ENCODE measurements around the gene PRDM16.
"Not testable (repeated sequence)": the region's sequence is repeated elsewhere in the genome, so short reads cannot be mapped to it uniquely, and the experiment has no call there.

The PRDM16 gene

DNA sequence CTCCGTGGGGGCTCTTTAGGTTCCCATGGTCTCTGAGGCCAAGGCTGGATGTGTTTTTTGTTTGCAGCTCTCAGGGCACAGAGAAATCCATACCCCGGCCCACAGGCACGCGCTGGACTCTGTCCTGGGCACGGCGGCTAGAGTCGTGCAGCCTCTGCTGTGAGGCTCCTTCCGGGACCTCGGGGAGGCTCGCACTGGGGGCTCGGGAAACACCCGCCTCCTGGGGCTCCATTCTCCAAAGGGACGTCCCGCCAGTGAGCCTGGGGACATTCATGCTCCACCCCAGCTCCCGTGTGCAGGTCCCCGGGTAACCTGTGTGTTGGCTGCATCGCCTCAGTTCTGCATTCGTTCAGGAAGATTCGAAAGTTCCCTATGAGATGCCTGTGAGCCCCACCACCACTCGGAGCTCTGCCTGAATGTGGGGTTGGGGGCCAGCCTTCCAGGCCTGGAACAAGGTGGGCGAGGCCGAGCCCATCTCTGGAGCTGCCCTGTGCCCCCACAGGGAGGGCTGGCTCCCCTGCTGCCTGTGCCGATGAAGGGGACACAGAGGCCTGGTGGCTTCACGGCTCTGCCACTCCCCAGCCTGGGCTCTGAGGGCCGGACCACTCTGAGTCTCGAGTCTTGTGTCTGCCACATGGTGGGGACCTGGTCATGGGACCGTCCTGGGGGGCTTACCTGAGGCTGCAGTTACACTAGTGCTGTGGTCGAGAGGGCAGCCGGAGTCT, 203.5 kb downstream of the PRDM16 start:
- no peak for DNase-seq

DNA sequence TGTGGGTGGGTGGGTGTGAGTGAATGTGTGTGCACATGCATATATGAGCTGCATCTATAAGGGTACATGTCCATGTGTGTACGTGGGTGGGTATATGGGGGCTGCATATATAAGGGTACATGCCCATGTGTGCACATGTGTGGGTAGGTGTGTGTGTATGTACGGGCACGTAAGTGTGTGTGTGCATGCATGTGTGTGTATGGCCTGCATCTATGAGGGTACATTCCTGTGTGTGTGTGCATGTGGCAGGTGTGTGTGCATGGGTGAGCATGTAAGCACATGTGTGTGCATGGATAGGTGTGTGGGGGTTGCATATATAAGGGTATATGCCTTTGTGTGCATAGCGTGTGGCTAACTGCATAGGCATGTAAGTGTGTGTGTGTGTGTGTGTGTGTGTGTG, 204.4 kb downstream of the PRDM16 start:
- no peak for DNase-seq

DNA sequence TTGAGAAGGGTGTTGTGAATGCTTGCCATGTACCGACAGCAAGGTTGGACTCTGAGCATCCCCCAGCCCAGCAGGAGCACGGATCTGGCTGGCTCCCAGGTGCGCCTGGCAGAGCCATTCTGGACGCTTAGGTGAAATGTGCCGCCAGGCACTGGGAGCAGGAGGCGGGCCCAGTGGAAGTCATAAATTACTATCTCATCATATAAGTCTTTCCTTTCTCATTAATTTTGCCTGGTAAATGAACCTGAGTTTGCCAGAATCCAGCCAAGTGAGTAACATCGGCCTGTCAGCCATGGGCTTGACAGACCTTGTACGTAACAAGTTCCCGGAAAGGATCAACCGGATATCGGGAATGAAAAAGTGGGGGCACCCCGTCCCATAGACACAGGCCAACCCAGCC, 206.0 kb downstream of the PRDM16 start:
- no peak for DNase-seq

DNA sequence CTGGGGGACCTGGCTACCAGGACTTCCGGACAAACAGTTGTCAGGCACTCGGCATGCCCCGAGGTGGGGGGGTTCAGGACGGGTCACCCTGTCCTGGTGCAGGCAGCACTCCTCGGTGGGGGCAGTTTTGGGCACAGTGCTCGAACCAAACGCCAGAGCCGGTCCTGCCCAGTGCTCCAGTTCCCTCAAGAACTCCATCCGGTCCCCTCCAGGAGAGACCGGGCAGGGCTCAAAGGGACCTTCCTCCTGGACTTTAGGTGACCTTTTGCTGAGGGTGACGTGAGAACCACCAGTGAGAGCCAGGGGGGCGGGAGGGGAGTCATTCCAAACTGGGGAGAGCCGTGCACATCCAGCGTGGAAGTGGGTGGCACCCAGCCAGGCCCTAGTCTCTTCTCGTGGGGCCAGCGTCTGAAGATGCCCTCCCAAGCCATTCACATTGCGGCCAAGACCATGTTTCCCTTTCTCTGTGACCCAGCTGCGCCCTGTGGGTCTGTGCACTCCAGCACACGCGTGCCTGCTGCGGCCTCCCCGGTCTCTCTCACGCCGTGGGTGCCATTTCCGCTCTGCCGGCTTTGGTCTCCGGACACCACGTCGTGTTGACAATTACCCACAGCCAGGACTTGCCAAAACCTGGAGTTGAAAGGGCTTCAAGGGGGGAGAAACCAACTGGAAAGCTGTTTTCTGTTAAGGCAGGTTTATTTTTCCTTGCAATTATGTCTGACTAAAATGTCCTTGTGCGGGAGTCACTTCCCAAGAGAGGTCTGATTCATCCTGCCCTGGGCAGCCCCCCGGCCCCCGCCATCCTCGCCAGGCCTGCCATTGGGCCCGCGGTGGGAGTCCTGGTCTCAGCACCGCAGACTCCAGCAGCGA, 206.7 kb downstream of the PRDM16 start:
- no peak for DNase-seq

DNA sequence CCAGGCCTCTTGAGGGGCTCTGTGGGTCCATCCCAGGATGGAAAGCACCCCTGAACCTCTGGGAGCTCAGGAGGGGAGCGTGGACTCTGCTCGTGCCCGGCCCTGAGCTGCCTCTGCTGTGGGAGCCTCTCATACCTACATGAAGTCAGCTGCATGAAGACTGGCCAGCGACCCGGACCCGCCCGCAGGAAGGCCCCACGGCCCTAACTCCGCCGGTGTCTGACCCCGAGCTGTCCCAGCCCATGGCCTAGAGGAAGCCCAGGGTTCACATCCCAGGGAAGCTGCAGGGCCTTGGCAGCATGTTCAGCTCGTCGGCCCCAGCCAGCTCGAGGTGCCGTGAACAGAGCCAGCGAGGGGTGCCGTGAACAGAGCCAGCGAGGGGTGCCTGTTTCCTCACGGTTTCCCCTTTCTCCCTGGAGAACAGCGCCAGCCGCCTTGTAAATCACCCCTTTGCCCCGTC, 207.4 kb downstream of the PRDM16 start:
- no peak for DNase-seq

DNA sequence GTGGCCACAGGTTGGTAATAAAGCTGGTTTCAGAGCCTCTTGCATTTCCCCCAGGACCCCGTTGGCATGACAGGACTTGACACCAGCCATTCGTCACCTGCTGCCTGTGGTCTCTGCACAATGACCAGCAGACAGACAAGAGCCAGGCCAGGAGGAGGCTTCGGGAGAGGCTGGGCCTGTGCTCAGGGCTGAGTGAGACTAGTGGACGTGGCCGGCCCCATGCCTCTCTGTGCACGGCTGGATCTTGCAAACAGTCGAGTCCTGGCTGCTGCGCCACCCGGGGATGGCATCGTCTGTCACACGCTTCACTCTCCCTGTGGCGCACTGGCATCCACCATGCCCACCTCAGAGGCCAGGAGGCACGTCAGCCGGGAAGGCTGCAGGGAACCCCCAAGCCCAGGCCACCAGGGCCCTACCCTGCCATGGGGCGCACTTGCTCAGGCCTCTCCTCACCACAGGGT, 208.0 kb downstream of the PRDM16 start:
- no peak for DNase-seq

DNA sequence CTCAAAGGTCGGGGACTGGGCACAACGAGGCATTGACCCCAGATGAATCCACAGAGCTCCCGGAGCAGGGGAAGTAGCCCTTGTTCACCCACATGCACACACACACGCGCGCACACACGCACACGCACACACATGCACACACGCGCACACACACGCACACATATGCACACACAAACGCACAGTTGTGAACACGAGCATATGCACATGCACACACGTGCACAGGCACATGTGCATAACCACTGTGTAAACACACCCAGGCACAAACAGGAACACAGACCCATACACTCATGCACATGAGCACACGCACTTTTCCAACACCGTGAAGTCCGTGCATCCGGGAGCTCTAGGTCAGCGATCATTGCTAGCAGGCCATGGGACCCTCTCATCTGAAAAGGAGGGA, 208.6 kb downstream of the PRDM16 start:
- no peak for DNase-seq

DNA sequence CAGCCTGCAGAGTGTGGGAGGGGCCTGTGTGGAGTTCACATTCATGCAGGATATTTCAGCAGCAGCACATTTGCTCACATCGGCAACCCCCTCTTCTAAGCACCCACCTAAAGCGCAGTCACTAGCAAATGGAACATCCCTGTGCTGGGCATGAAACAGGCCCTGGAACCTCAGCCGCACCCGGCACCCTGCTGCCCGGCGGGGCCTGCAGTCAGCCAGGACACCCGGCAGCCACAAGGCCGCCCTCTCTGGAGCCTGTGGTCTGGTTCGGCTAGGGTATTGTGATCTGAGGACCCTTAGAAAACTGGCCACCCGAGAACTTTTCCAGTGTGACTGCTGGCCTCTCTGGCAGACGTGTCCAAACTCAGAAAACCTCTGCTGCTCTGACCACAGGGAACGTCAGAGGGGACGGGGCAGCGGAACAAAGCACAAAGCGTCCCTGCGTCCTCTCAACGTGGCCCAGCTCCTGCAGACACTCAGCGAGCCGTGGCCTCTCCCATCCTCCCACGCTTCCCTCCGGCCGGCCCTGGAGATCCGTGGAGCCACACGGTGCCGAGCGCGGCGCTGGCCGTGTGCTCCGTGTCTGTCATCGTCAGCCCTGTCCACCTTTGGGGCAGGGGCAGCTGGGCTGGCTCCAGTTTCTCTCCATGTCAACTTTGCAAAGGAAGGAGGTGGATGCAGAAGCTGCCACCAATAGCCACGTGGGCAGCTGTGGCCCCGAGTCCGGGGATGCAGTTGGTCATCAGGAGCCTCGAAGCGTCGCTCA, 209.6 kb downstream of the PRDM16 start:
- DNase-seq = no peak

DNA sequence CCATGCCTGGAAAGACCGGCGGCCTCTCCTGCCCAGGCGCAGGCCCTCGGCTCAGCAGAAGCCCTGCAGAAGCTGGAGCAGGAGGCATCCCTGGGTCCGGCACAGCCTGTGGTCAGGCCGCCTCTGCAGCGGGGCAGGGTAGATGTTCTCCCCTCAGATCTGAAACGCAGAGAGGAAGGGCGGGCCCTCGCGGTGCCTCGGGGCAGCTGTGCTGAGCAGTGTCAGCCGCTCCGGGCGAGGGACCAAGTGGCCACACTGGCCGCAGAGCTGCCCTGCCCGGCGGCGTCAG, 210.1 kb downstream of the PRDM16 start:
- DNase-seq = no peak

DNA sequence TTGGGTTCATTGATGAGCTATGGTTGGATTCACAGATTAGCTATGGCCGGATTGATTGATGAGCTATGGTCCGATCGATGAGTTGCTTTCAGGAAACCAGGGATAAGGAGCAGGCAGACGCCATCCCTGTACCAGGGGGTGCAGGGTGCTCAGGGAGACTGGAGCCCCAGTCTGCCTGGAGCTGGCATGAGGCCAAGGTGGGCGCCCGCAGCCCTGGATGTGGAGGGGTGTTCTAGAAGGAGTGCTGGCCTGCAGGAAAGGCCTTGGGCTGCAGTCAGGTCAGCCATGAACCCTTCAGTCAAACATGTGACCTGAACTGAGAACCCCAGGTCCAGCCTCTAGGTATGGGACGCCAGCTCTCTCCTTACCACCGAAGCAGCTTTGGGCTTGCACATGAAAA, 212.7 kb downstream of the PRDM16 start:
- DNase-seq = no peak

DNA sequence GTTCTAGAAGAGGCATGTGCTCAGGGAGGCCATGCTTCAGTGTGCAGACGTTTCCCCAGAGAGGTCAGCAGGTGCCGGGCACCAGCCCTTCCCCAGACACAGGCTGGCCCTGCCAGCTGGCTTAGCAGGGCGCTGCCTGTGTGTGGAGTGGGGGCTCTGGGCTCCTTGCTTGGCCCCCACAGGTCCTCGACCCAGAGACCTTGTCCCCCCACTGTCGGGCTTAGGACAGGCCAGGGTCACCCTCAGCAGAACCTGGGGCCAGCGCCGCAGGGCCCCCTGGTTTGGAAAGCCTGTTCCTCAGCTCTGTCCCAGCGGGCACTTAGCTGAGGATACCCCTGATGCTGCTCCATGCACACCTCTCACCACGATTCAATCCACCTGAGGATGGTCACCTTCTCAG, 213.2 kb downstream of the PRDM16 start:
- DNase-seq = no peak

DNA sequence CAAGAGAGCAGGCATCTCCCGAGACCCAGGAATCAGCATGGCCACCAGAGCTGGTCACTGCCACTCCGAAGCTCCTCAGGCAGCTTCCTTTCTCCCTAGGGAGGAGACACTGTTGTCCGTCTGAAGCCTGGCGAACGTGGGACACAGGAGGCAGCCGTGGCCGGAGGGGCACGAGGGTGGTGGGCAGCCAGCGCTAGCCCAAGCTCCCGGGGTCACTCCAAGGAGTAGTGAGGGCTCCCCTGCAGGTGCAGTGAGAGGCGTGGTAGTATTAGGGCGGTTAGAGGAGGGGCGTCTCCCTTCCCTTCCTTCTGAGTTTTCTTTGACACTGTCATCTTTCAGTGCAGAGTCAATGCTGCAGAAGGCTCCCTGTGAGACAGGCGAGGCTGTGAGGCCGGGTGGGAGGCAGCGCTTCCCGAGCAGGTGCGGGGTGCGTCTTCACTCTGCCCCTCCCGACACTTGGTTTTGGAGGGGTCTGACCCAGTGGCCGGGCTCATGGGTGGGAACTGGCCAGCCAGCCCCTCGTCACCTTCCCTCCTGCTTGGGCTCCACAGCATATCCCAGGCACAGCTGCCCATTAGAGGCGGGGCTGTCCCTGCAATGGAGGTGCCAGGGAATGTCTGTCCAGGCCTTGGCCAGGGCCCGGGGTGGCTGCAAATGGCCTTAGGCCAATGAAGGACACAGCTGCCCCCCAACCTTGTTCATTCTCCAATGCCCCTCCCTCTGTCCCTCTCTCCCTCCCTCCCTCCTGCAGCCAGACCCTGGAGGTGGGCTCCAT, 213.8 kb downstream of the PRDM16 start:
- no peak for DNase-seq

DNA sequence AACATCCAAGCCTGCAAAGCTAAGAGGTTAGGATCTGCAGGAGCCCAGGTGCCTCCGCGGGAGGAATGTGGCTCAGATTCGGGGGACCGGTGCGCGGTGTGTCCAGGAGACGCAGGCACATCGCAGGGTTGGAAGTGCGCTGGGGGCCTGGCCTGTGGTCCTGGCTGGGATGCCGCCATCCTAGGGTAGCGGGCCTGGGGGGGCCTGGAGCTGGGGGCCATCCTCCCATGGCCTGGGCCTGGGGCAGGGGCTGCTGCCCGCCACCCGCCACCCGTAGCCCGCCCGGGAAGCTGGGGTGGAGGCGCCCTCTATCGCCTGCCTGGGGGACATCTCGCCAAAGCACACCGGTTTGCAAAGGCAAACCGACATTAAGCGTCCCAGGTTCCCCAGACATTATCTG, 214.8 kb downstream of the PRDM16 start:
- no peak for DNase-seq

DNA sequence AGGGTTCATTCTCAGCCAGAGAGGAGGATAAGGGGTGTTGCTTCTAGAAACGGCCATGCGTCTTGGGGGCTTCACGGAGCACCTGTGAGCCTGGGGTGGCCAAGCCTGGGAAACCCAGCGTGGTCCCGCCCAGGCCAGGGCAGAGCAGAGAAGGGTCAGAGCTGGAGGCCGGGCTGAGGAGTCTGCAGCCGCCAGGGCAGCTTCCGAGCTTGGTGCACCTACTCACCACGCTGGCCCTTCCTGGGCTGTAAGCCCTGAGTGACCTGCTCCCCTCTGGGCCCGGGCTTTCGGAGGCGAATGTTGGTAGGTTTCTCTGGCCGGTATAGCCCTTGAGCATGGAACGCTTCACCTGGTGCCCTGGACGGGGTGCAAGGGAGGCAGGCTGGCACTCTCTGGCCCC, 215.7 kb downstream of the PRDM16 start:
- DNase-seq = no peak

DNA sequence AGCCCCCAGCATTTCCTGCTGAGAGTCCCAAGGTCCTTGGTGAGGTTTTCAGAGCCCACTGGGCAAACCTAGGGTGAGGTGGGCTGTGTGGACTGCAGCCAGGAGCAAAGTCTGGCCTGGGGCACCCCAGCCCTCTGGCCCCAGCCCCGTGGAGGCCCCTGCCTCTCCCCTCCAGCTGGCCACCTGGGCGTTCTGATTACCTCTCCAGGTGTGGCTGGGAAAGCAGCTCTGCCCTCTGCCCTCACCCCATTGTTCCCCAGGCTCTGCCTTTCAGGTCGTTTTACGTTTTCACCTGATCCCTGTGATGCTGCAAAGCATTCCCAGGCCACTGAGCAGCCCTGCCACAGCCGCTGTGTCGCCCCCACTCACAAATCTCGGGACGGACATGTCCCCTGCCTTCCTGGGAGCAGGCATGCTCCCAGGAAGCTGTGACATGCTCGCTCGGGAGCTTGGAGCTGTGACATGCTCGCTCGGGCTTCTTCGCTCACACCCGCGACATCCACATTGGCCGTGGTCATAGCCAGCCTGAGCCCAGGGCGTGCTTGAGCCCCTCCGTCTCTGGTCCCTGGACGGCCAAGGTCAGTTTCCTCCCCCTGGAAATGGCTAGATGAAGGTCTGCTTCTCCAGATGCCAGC, 216.2 kb downstream of the PRDM16 start:
- DNase-seq = no peak

DNA sequence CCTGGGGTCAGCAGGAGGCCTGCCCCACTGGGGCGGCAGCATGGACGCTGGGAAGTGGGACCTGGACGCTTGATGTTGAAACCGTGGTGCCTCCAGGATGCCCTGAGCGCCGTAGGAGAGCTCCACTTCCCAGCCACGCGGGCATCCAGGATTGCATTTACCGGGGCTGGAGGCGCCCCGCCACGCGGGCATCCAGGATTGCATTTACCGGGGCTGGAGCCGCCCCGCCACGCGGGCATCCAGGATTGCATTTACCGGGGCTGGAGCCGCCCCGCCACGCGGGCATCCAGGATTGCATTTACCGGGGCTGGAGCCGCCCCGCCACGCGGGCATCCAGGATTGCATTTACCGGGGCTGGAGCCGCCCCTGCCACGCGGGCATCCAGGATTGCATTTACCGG, 218.1 kb downstream of the PRDM16 start:
- not testable (repeated sequence) for DNase-seq

DNA sequence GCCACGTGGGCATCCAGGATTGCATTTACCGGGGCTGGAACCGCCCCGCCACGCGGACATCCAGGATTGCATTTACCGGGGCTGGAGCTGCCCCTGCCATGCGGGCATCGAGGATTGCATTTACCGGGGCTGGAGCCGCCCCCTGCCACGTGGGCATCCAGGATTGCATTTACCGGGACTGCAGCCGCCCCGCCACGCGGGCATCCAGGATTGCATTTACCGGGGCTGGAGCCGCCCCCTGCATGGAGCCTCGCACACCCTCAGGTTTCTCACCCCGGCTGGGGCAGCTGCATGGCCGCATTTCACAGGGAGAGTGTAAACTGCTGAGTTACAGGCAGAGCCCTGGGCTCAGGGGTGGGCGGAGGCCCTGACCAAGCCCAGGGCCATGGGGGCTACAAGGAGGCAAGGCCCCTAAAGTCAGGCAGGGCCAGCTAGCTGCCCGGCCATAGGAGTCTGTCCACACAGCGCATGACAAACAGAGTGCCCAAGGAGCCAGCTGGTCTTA, 218.7 kb downstream of the PRDM16 start:
- no peak for DNase-seq

DNA sequence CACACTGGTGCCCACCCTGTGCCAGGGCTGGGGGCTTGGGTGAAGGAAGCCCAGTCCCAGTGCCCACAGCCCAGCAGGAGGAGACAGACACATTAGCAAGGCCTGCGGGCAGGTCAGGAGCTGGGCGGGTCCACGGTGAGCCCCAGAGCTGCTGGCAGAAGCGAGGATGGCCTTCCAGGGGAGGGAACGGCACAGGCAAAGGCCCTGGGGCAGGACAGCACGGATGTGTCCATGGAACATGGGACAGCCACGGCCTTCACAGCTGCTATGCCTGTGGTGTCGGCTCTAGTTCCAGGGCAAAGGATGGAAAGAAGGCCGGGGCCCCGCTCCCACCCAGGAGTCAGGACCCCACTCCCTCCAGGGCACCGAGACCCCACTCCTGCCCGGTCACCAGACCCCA, 220.5 kb downstream of the PRDM16 start:
- no peak for DNase-seq

DNA sequence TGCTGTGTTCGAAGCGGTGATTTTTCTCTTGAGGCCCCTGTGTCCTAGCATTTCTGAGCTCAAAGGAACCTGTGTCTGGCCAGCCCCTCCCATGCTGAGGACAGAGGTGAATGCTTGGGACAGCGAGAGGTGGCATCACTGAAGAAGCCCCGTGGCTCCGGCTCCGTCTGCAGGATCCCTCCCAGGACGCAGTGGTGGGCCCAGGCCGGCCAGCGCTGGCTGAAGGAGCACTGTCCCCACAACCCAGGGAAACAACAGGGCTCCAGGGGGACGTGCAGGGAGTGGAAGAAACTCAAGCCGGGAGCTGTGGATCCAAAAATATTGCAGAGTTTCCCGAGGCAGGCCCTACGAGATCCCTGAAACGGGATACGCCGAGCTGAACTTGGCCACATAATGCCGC, 221.4 kb downstream of the PRDM16 start:
- DNase-seq = no peak

DNA sequence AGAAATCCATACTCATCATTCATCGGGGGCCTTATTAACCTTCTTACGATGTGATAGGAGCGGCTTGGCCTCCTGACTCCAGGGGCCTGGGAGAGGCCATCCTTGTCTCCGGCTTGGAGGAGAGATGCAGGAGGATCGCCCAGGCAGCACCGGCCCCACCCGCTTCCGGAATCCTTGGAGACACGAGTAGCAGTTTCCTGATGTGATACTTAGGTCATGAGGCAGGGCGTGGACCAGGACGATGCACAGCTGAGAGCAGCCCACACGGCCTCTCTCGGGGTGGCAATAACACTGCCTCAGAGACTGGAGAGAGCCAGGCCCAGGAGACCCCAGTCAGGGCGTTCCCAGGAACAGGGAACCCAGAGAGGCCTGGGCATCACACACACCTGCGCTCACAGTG, 221.9 kb downstream of the PRDM16 start:
- no peak for DNase-seq

DNA sequence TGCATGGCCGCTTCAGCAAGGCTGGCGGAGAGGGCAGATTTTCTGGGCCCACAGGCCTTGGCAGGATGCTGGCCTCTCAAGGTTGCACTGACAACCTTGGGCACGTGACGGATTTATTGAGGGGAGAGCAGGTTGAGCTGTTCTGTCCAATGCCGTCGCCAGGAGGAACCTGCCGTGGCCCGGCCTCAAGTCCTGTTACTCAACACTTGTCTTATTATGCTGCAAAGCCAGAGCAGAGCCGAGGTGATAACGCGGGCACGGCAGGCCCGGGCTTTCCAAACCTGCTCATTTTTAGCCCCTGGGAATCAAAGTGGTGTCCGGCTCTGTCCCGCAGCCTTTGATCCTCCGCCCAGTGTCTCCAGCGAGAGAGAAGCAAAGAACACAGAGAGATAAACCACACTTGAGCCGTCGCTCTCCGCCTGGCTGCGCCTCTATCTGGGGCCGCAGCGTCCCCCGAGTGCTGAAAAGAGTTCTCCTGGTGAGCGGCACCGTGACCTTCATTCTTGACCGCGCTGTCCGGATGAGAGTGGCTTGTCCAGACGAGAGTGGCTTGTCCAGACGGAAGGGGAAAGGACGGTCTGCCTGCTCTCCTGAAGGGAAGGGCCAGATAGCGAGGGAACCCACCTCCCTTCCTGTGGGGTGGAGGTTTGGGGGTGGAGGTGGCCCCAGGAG, 223.2 kb downstream of the PRDM16 start:
- no peak for DNase-seq
